Astrocyte (in vitro differentiated cells and primary cell): Measurements from ENCODE around the gene TUBA4B. TPM values are rescaled to one million over a fixed set of nuclear protein-coding genes. Genes with fewer than 3 reads are reported as not detected.
A peak's percentile ranks its signal among the peaks of the same experiment; 100 is the strongest.
"Not testable (repeated sequence)": the region's sequence is repeated elsewhere in the genome, so short reads cannot be mapped to it uniquely, and the experiment has no call there.

ENCODE experiments used
- DNase-seq: peaks from one replicate; pipeline ENCODE4 v3.0.0-alpha.2; 2010; ENCODE audit warnings: low read depth
- FAIRE-seq: peaks from 2 replicates; lab custom pipeline; 2011; peaks lifted over from hg19 to GRCh38; lab: Jason Lieb, UNC
- H2AFZ ChIP-seq: 2 replicates; pipeline ENCODE4 v1.6.0; 2012; ENCODE audit warnings: low read depth, low read length, inconsistent platforms
- H3K27ac ChIP-seq: 2 replicates; pipeline ENCODE4 v1.5.1; 2011; ENCODE audit warnings: low read depth, low read length, inconsistent platforms
- H3K27me3 ChIP-seq: 2 replicates; pipeline ENCODE4 v1.6.0; 2011; ENCODE audit warnings: low read length, inconsistent platforms; ENCODE audit not compliant: insufficient read depth
- H3K36me3 ChIP-seq: 2 replicates; pipeline ENCODE4 v1.5.1; 2011; ENCODE audit warnings: low read length, inconsistent platforms; ENCODE audit not compliant: insufficient read depth
- H3K4me1 ChIP-seq: 2 replicates; pipeline ENCODE4 v1.5.1; 2011; ENCODE audit warnings: low read length, inconsistent platforms; ENCODE audit not compliant: insufficient read depth
- H3K4me2 ChIP-seq: 2 replicates; pipeline ENCODE4 v1.6.0; 2012; ENCODE audit warnings: low read length, inconsistent platforms
- H3K4me3 ChIP-seq: 2 replicates; pipeline ENCODE4 v1.5.1; 2011; ENCODE audit warnings: low read depth, mild to moderate bottlenecking, low read length, inconsistent platforms; ENCODE audit not compliant: insufficient read depth
- H3K79me2 ChIP-seq: 2 replicates; pipeline ENCODE4 v1.6.0; 2012; ENCODE audit warnings: mild to moderate bottlenecking, low read length, inconsistent platforms; ENCODE audit not compliant: insufficient read depth
- H3K9ac ChIP-seq: 2 replicates; pipeline ENCODE4 v1.6.0; 2012; ENCODE audit warnings: mild to moderate bottlenecking, low read length, inconsistent platforms
- H3K9me3 ChIP-seq: 2 replicates; pipeline ENCODE4 v1.5.1; 2012; ENCODE audit warnings: low read depth, mild to moderate bottlenecking, low read length, inconsistent platforms; ENCODE audit not compliant: insufficient read depth
- H4K20me1 ChIP-seq: 2 replicates; pipeline ENCODE4 v1.6.0; 2012; ENCODE audit warnings: low read length, inconsistent platforms; ENCODE audit not compliant: insufficient read depth
- H3K27ac Mint-ChIP-seq: one replicate; pipeline ENCODE4 v1.8.0; 2021; ENCODE audit warnings: mild to moderate bottlenecking, mixed read lengths; ENCODE audit not compliant: unreplicated experiment
- H3K27me3 Mint-ChIP-seq: one replicate; pipeline ENCODE4 v1.8.0; 2021; ENCODE audit warnings: low read depth, mixed read lengths; ENCODE audit not compliant: unreplicated experiment
- H3K36me3 Mint-ChIP-seq: one replicate; pipeline ENCODE4 v1.8.0; 2021; ENCODE audit warnings: low read depth, mixed read lengths; ENCODE audit not compliant: unreplicated experiment
- H3K4me1 Mint-ChIP-seq: one replicate; pipeline ENCODE4 v1.8.0; 2021; ENCODE audit warnings: low read depth, mixed read lengths; ENCODE audit not compliant: unreplicated experiment
- H3K4me3 Mint-ChIP-seq: one replicate; pipeline ENCODE4 v1.8.0; 2021; ENCODE audit warnings: mild to moderate bottlenecking, moderate library complexity, mixed read lengths; ENCODE audit not compliant: unreplicated experiment
- H3K9me3 Mint-ChIP-seq: one replicate; pipeline ENCODE4 v1.8.0; 2021; ENCODE audit warnings: mild to moderate bottlenecking, mixed read lengths; ENCODE audit not compliant: unreplicated experiment
- EZH2 ChIP-seq: IDR thresholded peaks from 2 replicates; pipeline ENCODE4 v1.6.1; 2012; ENCODE audit warnings: mild to moderate bottlenecking, low read length, inconsistent platforms; ENCODE audit not compliant: insufficient read depth
- total RNA-seq: library from RNA; stranded (reverse); gene quantifications from 2 replicates; pipeline ENCODE4 v1.2.1, GENCODE V29; 2021
- TF ChIP-seq, protein P1 (sequence below): IDR thresholded peaks from 2 replicates; pipeline ENCODE4 v1.5.1; 2011; ENCODE audit warnings: low read depth, mild to moderate bottlenecking, inconsistent platforms, low read length, moderate library complexity; ENCODE audit not compliant: insufficient read depth

Gene TUBA4B
- total RNA-seq, 1 donor from 2014 or later = not detected

- peaks cover 12% of the 10 kb centered on the region for H3K27me3 ChIP-seq
Observed at GRCh38 chr2:219308142-219309101, 55.4 kb downstream of the TUBA4B start.

DNA sequence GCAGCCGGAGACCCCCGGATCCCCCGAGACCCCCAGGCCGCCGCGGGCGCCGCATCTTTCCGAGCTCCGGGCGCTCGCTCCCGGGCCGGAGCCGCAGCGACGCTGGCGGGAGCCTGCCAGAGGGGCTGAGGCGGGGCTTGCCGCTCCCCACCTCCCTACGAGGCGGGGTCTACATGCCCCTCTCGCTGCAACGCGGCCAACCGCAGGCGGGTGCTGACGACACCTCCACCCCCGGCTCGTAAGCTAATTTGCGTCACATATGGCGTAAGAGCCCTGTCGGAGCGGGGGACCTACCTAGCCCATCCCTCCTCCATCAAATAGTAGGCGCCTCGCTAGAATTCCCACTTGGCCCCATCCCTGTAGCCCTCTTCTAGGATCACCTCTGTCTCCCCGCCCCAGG is 56.2 kb downstream of the TUBA4B start, which contains the start of gene PTPRN:
TSS of gene PTPRN (minus strand) at position 124 of the 400 bp plus-strand sequence. CDS start at position 55, 69 bp downstream.
- peaks cover 7% of the 10 kb centered on the region for H3K36me3 Mint-ChIP-seq
- peak within 1 kb of the TSS; percentile 96 for H3K27ac Mint-ChIP-seq
- FAIRE-seq (no peak), DNase-seq (peak; percentile 79)
- peaks cover 6% of the 10 kb centered on the region for H4K20me1 ChIP-seq
- no peaks in the 10 kb centered on the region for H3K4me1 Mint-ChIP-seq
- H3K4me2 ChIP-seq = peak within 1 kb of the TSS; percentile 98
- peaks cover 4% of the 10 kb centered on the region for H3K4me1 ChIP-seq
- peak within 1 kb of the TSS; percentile 97 for H3K4me3 Mint-ChIP-seq
- peak within 1 kb of the TSS; percentile 74 for H3K9ac ChIP-seq
- peak; percentile 71 for TF ChIP-seq EZH2
- TF ChIP-seq, protein P1, sequence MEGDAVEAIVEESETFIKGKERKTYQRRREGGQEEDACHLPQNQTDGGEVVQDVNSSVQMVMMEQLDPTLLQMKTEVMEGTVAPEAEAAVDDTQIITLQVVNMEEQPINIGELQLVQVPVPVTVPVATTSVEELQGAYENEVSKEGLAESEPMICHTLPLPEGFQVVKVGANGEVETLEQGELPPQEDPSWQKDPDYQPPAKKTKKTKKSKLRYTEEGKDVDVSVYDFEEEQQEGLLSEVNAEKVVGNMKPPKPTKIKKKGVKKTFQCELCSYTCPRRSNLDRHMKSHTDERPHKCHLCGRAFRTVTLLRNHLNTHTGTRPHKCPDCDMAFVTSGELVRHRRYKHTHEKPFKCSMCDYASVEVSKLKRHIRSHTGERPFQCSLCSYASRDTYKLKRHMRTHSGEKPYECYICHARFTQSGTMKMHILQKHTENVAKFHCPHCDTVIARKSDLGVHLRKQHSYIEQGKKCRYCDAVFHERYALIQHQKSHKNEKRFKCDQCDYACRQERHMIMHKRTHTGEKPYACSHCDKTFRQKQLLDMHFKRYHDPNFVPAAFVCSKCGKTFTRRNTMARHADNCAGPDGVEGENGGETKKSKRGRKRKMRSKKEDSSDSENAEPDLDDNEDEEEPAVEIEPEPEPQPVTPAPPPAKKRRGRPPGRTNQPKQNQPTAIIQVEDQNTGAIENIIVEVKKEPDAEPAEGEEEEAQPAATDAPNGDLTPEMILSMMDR = no peak
- H3K27me3 Mint-ChIP-seq = peaks cover 6% of the 10 kb centered on the region
- H3K9me3 Mint-ChIP-seq = no peaks in the 10 kb centered on the region
- H3K4me3 ChIP-seq = peak within 1 kb of the TSS; percentile 57
- no peaks in the 10 kb centered on the region for H3K36me3 ChIP-seq
- peak within 1 kb of the TSS; percentile 64 for H3K27ac ChIP-seq
- peak within 1 kb of the TSS; percentile 74 for H2AFZ ChIP-seq
- H3K27me3 ChIP-seq = peaks cover 12% of the 10 kb centered on the region
- H3K9me3 ChIP-seq = no peaks in the 10 kb centered on the region
- no peaks in the 10 kb centered on the region for H3K79me2 ChIP-seq

More at GRCh38 chr2:219308142-219309101, 55.4 kb downstream of the TUBA4B start:
- Mint-ChIP-seq H3K27me3 (peaks cover 10% of the 10 kb centered on the region), H3K4me1 (no peaks in the 10 kb centered on the region), H3K36me3 (peaks cover 10% of the 10 kb centered on the region), H3K27ac (peak overlapping the region; percentile 96), H3K9me3 (no peaks in the 10 kb centered on the region), H3K4me3 (peak overlapping the region; percentile 97)
- Histone ChIP-seq H3K4me3 (peak overlapping the region; percentile 57), H3K27ac (peak overlapping the region; percentile 64), H3K79me2 (no peaks in the 10 kb centered on the region), H3K9me3 (no peaks in the 10 kb centered on the region), H4K20me1 (peaks cover 6% of the 10 kb centered on the region), H3K9ac (peak overlapping the region; percentile 74), H3K4me1 (peaks cover 4% of the 10 kb centered on the region), H3K36me3 (no peaks in the 10 kb centered on the region), H3K4me2 (peak overlapping the region; percentile 98), H2AFZ (peak overlapping the region; percentile 74)
- TF ChIP-seq, protein P1 = no peak
- TF ChIP-seq EZH2 = no peak
- FAIRE-seq = no peak
- peak; percentile 45 for DNase-seq

GRCh38 chr2:219312683-219313263 is 59.7 kb downstream of the TUBA4B start:
- H3K9me3 Mint-ChIP-seq, DNase-seq, H2AFZ ChIP-seq, H3K36me3 ChIP-seq, H3K4me2 ChIP-seq, H3K4me1 Mint-ChIP-seq, H3K9ac ChIP-seq, H3K79me2 ChIP-seq, H3K27me3 Mint-ChIP-seq, H4K20me1 ChIP-seq, H3K4me3 Mint-ChIP-seq, H3K27ac Mint-ChIP-seq, FAIRE-seq, H3K4me1 ChIP-seq, H3K27ac ChIP-seq, H3K4me3 ChIP-seq, H3K9me3 ChIP-seq, H3K36me3 Mint-ChIP-seq: not testable (repeated sequence)
- H3K27me3 ChIP-seq = peaks cover 12% of the 10 kb centered on the region
